SK-N-SH (cell line): ENCODE results near the gene THSD4. TPM values are rescaled to one million over a fixed set of nuclear protein-coding genes. Genes with fewer than 3 reads are reported as not detected.

Experiments used
- CTCF ChIA-PET: fragments of 300-600, 350-600 bp; formaldehyde crosslinking; extraction: SDS; loops from one replicate; lab custom pipeline; 2021; lab: Yijun Ruan, JAX
- POLR2A ChIA-PET: fragments of 350-600 bp; sonication (Branson Sonifier 250); formaldehyde crosslinking; extraction: SDS; loops from one replicate; lab custom pipeline; 2020; ENCODE audit warnings: antibody characterized with exemption, inconsistent platforms; lab: Yijun Ruan, JAX
- DNase-seq: peaks from one replicate; pipeline ENCODE4 v3.0.0; 2012
- H2AFZ ChIP-seq: fragments of 200-600 bp; sonication (generic); 2 replicates; pipeline ENCODE4 v1.8.1; 2016; ENCODE audit warnings: antibody characterized with exemption, mild to moderate bottlenecking, low read depth
- H3F3A ChIP-seq: fragments of 200-600 bp; sonication (generic); replicated peaks from 2 replicates; pipeline ENCODE3; 2016; ENCODE audit warnings: antibody characterized with exemption, mild to moderate bottlenecking; ENCODE audit not compliant: insufficient read depth
- H3K27ac ChIP-seq, 2 experiments: fragments of 200-500 bp in 1 of 2; fragments of 200-600 bp in 1 of 2; sonication (Bioruptor generic) in 1 of 2; sonication (generic), shearing (Covaris generic) in 1 of 2; 2 replicates each; pipeline versions ENCODE4 v1.5.1 to v1.6.1; 2014 to 2016; ENCODE audit warnings: low read depth in 2 of 2, inconsistent platforms in 1 of 2, low read length in 1 of 2, mild to moderate bottlenecking in 1 of 2, mixed read lengths in 1 of 2
- H3K27me3 ChIP-seq: fragments of 200-600 bp; sonication (generic), shearing (Covaris generic); 2 replicates; pipeline ENCODE4 v1.6.1; 2016; ENCODE audit warnings: mixed run types; ENCODE audit not compliant: insufficient read depth
- H3K36me3 ChIP-seq, 2 experiments: fragments of 200-500 bp in 1 of 2; fragments of 200-600 bp in 1 of 2; sonication (Bioruptor generic) in 1 of 2; sonication (generic) in 1 of 2; replicated peaks in 1 of 2; 2 replicates each; pipeline versions ENCODE3 to v1.5.1; 2014 to 2016; ENCODE audit warnings: low read length in 1 of 2, mild to moderate bottlenecking in 1 of 2; ENCODE audit not compliant: insufficient read depth in 2 of 2, control insufficient read depth in 1 of 2
- H3K4me1 ChIP-seq, 2 experiments: fragments of 200-500 bp in 1 of 2; fragments of 200-600 bp in 1 of 2; sonication (Bioruptor generic) in 1 of 2; sonication (generic), shearing (Covaris generic) in 1 of 2; 2 replicates each; pipeline versions ENCODE4 v1.5.1 to v1.6.1; 2014 to 2016; ENCODE audit warnings: low read depth in 1 of 2, low read length in 1 of 2, mixed run types in 1 of 2; ENCODE audit not compliant: insufficient read depth in 2 of 2, control insufficient read depth in 1 of 2
- H3K4me2 ChIP-seq: fragments of 200-600 bp; sonication (generic), shearing (Covaris generic); 2 replicates; pipeline ENCODE4 v1.6.1; 2017; ENCODE audit warnings: mixed run types
- H3K4me3 ChIP-seq, 2 experiments: fragments of 200-500 bp in 1 of 2; fragments of 200-600 bp in 1 of 2; sonication (Bioruptor generic) in 1 of 2; sonication (generic), shearing (Covaris generic) in 1 of 2; 2 replicates each; pipeline versions ENCODE4 v1.5.1 to v1.8.1; 2014 to 2016; ENCODE audit warnings: low read depth in 2 of 2, inconsistent platforms in 1 of 2, low read length in 1 of 2, mild to moderate bottlenecking in 1 of 2, mixed read lengths in 1 of 2, moderate library complexity in 1 of 2
- H3K79me2 ChIP-seq: fragments of 200-600 bp; sonication (generic); 2 replicates; pipeline ENCODE4 v1.8.1; 2017; ENCODE audit warnings: mild to moderate bottlenecking; ENCODE audit not compliant: insufficient read depth
- H3K9ac ChIP-seq: fragments of 200-600 bp; sonication (generic); 2 replicates; pipeline ENCODE4 v1.6.1; 2017; ENCODE audit warnings: mixed run types
- H3K9me2 ChIP-seq: fragments of 200-600 bp; sonication (generic); 2 replicates; pipeline ENCODE4 v1.6.1; 2017; ENCODE audit warnings: mixed run types
- H3K9me3 ChIP-seq: fragments of 200-600 bp; sonication (generic); 2 replicates; pipeline ENCODE4 v1.6.1; 2017; ENCODE audit warnings: mixed run types, mild to moderate bottlenecking, moderate library complexity
- H4K20me1 ChIP-seq: fragments of 200-600 bp; sonication (generic); 2 replicates; pipeline ENCODE4 v1.6.1; 2017; ENCODE audit warnings: mild to moderate bottlenecking, mixed run types; ENCODE audit not compliant: insufficient read depth
- CTCF ChIP-seq: fragments of 200-600 bp; sonication (generic); IDR thresholded peaks from 2 replicates; pipeline ENCODE4 v1.6.1; 2017; ENCODE audit warnings: antibody characterized with exemption, mild to moderate bottlenecking, moderate library complexity
- ELF1 ChIP-seq: IDR thresholded peaks from 2 replicates; pipeline ENCODE4 v1.4.0; 2012
- EP300 ChIP-seq, 2 experiments: IDR thresholded peaks; 2 replicates each; pipeline versions ENCODE4 v1.4.0 to v1.6.1; 2012; ENCODE audit warnings: borderline replicate concordance in 1 of 2, low read depth in 1 of 2, low read length in 1 of 2
- FOXM1 ChIP-seq: IDR thresholded peaks from 2 replicates; pipeline ENCODE4 v1.4.0; 2012; ENCODE audit warnings: low read depth, mild to moderate bottlenecking
- IRF3 ChIP-seq: fragments of 150-350 bp; IDR thresholded peaks from 2 replicates; pipeline ENCODE4 v1.6.1; 2016; ENCODE audit warnings: mild to moderate bottlenecking, low read depth, low read length
- MXI1 ChIP-seq: IDR thresholded peaks from 2 replicates; pipeline ENCODE4 v1.6.1; 2012; ENCODE audit warnings: mild to moderate bottlenecking, low read depth, low read length, improper control_type of control experiment
- NFIC ChIP-seq: IDR thresholded peaks from 2 replicates; pipeline ENCODE4 v1.4.0; 2012; ENCODE audit warnings: borderline replicate concordance
- PBX3 ChIP-seq: IDR thresholded peaks from 2 replicates; pipeline ENCODE4; 2012
- RAD21 ChIP-seq: IDR thresholded peaks from 2 replicates; pipeline ENCODE4 v1.6.1; 2012; ENCODE audit warnings: mild to moderate bottlenecking, low read length
- REST ChIP-seq: IDR thresholded peaks from 2 replicates; pipeline ENCODE4 v1.6.1; 2012; ENCODE audit warnings: mild to moderate bottlenecking, low read depth, low read length, moderate library complexity
- SMC3 ChIP-seq: IDR thresholded peaks from 2 replicates; pipeline ENCODE4 v1.6.1; 2012; ENCODE audit warnings: low read depth, low read length, improper control_type of control experiment
- TCF12 ChIP-seq: IDR thresholded peaks from 2 replicates; pipeline ENCODE4 v1.4.0; 2012
- TEAD4 ChIP-seq: IDR thresholded peaks from 2 replicates; pipeline ENCODE4 v1.4.0; 2012; ENCODE audit warnings: mild to moderate bottlenecking, borderline replicate concordance; ENCODE audit not compliant: insufficient read depth
- YY1 ChIP-seq: IDR thresholded peaks from 2 replicates; pipeline ENCODE4 v1.4.0; 2012; ENCODE audit warnings: low read depth, mild to moderate bottlenecking
- WGBS: methylation state at CpG from one replicate; pipeline ENCODE4 v1.1.6; 2017; ENCODE audit warnings: low lambda C conversion rate; 5-methylcytosine and 5-hydroxymethylcytosine counted together
- polyA plus RNA-seq, 3 experiments: library from polyadenylated mRNA; depleted of rRNA; stranded (reverse); fragments of >200 nt; gene quantifications; 2 replicates each; pipeline ENCODE4 v1.2.3, GENCODE V29; 2012

Gene THSD4
- polyA plus RNA-seq, 1 of the 3 experiments (the other 2 are of a cell fraction), result 79.1 TPM

- H3K9me3 ChIP-seq, result no peaks in the 10 kb centered on the region
- no peak overlapping the region for H3K27ac ChIP-seq
- H3K9ac ChIP-seq, result no peak overlapping the region
- POLR2A ChIA-PET, result no interaction called here
- no peaks in the 10 kb centered on the region for H3K27me3 ChIP-seq
- no peaks in the 10 kb centered on the region for H4K20me1 ChIP-seq
- WGBS, result 89% methylated on average over 6 of the region's 6 CpGs
- H3K9me2 ChIP-seq, result no peaks in the 10 kb centered on the region
- TF ChIP-seq YY1 (no peak), MXI1 (no peak), PBX3 (no peak), IRF3 (no peak), EP300 (IDR thresholded peaks at IDR 0.05; ENCODE audit: borderline replicate concordance in 1 of 2, low read depth in 1 of 2, low read length in 1 of 2) (no peak), SMC3 (no peak), REST (no peak), TEAD4 (no peak), ELF1 (no peak), RAD21 (no peak), NFIC (no peak), FOXM1 (no peak), CTCF (no peak), TCF12 (no peak)
- no peak overlapping the region for H3K4me3 ChIP-seq
- no peaks in the 10 kb centered on the region for H3K36me3 ChIP-seq
- no peaks in the 10 kb centered on the region for H3F3A ChIP-seq
- CTCF ChIA-PET, result interaction anchor here (0.7 to 5.7 kb wide), 3 partner anchors 49 to 764 kb away, joined by 3 to 21 read pairs (median 3); no protein-coding TSS in a partner anchor
- H3K4me1 ChIP-seq, result peaks cover 0 to 3% of the 10 kb centered on the region in 2 experiments; a peak in 1 of 4 replicates
- H3K79me2 ChIP-seq, result no peaks in the 10 kb centered on the region; the same call in 1 of the 2 replicates
- no peak overlapping the region for H3K4me2 ChIP-seq
- H2AFZ ChIP-seq, result no peak overlapping the region
- DNase-seq, result no peak
Observed at GRCh38 chr15:71391421-71392088, 276.3 kb downstream of the THSD4 start.
